SHP77 (cell line): ENCODE results near the gene NTF3.
"Not testable (repeated sequence)": the region's sequence is repeated elsewhere in the genome, so short reads cannot be mapped to it uniquely, and the experiment has no call there.

Source experiments
- DNase-seq, 2 experiments: peaks; one replicate each; lab custom pipeline; 2025; lab: John Stamatoyannopoulos, UW

NTF3 gene

DNA sequence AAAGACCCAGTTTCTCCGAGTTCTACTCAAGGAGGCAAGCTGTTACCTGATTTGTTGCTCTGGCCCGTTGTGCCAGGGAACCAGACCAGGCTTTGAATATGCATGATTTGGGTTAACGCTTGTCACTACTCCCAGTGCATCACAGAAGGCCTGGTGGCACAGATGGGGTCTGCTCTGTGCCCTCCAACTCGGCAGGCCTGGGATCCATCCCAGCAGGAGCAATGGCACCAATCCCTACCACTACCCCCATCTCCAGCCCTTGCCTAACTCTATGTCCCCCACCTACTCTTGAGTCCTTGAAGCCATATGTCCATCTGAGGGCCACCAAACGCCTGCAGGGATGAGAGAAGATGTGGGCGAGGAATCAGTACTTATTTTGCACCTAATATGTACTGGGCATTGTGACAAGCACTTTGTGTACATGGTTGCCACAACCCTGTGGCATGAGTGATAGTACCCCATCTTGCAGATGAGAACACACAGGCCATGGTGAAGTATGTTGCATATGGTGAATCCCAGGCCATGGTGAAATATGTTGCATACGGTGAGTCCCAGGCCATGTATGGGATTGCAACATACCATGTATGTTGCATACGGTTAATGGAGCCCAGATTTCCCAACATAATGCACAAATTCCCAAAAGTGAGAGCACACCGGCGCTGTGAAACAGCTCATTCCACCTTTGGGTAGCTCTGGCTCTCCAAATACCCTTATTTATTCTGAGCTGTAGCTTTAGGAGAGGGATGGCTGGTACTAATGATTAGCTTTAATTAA is 102.7 kb downstream of the NTF3 start:
- DNase-seq = no peak

DNA sequence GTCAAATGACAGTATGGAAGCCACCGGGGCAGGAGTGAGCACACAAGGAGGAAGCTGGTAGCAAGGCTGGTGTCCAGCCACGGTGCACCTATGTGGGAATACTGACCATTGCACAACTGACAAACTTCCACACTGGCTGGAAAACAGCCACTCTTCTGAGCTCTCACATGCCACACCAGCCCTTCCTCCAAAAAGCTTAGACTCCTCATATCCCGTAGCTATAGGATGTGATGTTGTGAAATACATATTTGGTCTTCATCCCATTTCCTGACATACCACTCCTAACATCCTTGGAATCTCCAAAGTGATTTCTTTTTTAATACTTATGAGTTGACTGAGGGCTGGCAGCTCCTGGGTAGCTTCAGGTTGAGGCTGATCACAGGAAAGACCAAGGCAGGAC is 103.6 kb downstream of the NTF3 start:
- no peak for DNase-seq

DNA sequence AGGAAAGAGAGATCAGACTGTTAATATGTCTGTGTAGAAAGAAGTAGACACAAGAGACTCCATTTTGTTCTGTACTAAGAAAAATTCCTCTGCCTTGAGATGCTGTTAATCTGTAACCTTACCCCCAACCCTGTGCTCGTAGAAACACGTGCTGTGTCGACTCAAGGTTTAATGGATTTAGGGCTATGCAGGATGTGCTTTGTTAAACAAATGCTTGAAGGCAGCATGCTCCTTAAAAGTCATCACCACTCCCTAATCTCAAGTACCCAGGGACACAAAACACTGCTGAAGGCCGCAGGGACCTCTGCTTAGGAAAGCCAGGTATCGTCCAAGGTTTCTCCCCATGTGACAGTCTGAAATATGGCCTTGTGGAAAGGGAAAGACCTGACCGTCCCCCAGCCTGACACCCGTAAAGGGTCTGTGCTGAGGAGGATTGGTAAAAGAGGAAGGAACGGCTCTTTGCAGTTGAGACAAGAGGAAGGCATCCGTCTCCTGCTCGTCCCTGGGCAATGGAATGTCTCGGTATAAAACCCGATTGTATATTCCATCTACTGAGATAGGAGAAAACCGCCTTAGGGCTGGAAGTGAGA is 105.2 kb downstream of the NTF3 start:
- DNase-seq = not testable (repeated sequence)

DNA sequence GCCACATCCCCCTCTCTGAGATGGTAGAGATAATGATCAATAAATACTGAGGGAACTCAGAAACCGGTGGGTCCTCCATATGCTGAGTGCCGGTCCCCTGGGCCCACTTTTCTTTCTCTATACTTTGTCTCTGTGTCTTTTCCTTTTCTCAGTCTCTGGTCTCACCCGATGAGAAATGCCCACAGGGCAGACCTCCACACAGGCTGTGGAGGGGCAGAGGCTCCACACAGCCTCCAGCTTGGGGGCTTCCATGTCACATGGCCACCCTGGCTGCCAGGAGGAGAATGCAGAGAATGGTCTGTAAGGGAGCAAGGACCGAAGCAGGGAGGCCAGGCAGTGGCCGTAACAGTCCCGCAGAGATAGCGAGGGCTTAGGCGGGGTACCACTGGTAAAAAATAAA is 105.9 kb downstream of the NTF3 start:
- no peak for DNase-seq
